HCT116 (cell line): Measurements from ENCODE around the gene TOMM40L.

Source experiments
- SIN3A ChIP-seq: IDR thresholded peaks from 2 replicates; pipeline ENCODE4 v1.6.1; 2012; ENCODE audit warnings: low read depth
- TF ChIP-seq, protein P1 (sequence below): IDR thresholded peaks from 2 replicates; pipeline ENCODE4 v1.6.1; 2012; ENCODE audit warnings: low read depth

DNA sequence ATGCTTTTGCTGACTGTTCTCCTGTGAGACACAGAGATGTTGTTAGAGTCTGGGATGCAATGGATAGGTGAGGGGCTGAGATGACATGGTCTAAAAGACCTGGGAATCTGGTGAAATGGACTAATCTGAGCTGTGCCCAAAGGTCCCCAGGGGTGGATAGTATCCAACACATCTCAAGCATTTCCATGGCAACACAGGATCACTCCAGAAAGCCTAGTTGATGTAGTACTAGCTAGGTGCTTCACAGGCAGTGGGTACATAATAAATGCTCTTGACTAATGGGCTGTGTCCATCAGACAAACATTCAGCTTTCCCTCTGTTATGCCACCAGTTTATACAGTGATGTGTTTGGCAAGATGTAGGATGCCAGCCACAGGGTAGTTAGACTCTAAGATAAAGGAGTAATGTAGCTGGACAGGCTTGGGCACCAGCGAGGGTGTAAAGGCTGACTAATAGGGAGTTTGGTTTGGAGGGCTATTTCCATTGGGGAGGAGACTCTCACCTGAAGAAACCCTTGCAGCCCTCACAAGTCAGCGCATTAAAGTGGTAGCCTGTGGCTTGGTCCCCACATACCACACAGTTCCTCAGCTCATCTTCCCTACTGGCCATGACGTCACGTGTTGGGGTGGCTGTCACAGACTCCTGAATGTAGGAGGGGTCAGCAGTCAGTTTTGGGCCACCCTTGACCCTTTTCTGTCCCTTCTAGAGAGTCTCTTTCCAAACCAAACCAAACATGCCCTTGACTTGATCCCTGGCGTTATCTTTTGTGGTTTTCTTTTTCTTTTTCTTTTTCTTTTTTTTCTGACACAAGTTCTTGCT, 10.3 kb downstream of the TOMM40L start:
- TF ChIP-seq SIN3A, result no peak
- TF ChIP-seq, protein P1, sequence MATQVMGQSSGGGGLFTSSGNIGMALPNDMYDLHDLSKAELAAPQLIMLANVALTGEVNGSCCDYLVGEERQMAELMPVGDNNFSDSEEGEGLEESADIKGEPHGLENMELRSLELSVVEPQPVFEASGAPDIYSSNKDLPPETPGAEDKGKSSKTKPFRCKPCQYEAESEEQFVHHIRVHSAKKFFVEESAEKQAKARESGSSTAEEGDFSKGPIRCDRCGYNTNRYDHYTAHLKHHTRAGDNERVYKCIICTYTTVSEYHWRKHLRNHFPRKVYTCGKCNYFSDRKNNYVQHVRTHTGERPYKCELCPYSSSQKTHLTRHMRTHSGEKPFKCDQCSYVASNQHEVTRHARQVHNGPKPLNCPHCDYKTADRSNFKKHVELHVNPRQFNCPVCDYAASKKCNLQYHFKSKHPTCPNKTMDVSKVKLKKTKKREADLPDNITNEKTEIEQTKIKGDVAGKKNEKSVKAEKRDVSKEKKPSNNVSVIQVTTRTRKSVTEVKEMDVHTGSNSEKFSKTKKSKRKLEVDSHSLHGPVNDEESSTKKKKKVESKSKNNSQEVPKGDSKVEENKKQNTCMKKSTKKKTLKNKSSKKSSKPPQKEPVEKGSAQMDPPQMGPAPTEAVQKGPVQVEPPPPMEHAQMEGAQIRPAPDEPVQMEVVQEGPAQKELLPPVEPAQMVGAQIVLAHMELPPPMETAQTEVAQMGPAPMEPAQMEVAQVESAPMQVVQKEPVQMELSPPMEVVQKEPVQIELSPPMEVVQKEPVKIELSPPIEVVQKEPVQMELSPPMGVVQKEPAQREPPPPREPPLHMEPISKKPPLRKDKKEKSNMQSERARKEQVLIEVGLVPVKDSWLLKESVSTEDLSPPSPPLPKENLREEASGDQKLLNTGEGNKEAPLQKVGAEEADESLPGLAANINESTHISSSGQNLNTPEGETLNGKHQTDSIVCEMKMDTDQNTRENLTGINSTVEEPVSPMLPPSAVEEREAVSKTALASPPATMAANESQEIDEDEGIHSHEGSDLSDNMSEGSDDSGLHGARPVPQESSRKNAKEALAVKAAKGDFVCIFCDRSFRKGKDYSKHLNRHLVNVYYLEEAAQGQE, result no peak
